ENCODE results near the gene DNASE1L1. TPM values are rescaled to one million over a fixed set of nuclear protein-coding genes. Genes with fewer than 3 reads are reported as not detected.

The DNASE1L1 gene, protein sequence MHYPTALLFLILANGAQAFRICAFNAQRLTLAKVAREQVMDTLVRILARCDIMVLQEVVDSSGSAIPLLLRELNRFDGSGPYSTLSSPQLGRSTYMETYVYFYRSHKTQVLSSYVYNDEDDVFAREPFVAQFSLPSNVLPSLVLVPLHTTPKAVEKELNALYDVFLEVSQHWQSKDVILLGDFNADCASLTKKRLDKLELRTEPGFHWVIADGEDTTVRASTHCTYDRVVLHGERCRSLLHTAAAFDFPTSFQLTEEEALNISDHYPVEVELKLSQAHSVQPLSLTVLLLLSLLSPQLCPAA
- 14.2 and 27.2 TPM in 2 replicates for total RNA-seq (ENCODE audit: low replicate concordance)

DNA sequence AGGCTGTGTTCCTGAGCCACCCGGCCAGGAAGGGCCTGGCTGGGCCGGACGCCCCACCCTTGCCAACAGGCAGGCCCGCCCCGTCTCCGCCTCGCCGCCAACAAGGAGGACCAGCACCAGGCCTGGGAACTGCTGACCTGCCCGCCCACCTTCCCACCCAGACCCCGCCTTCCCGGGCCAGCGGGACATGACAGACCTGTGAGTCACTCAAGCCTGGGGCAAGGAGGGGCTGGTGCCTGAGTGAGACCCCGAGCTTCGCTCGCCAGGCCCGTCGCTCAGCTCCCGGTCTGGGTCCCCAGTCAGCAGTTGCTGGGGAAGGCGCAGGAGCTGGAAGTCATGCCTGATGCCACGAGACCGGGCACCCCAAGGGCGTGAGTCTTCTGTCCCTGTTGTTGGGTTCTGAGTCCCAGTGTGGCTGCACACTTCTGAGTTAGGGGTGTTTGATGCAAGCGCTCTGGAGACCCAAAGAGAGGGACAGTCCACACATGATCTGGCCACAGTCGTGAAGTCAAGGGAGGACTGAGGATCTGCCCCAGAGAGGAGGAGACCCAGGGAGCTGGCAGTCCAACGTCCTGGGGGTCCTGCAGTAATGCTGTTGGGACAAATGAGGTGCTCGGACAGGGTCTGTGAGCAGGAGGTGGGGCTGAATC, at the start of gene DNASE1L1:
TSS of gene DNASE1L1 (minus strand) at position 33 of the 650 bp plus-strand sequence. CDS start 3,686 bp downstream, outside the sequence.
- H3K4me1 ChIP-seq: no peaks in the 10 kb centered on the region
- no peak within 1 kb of the TSS for H3K9ac ChIP-seq
- H4K20me1 ChIP-seq (ENCODE audit: low read depth): no peaks in the 10 kb centered on the region
- Mint-ChIP-seq H3K27ac (no peak within 1 kb of the TSS), H3K4me3 (peak within 1 kb of the TSS; percentile 72), H3K36me3 (peaks cover 3% of the 10 kb centered on the region), H3K27me3 (ENCODE audit: insufficient read depth, low read depth) (no peaks in the 10 kb centered on the region), H3K9me3 (peaks cover 19% of the 10 kb centered on the region), H3K4me1 (peaks cover 13% of the 10 kb centered on the region)
- H3K27ac ChIP-seq: no peak within 1 kb of the TSS
- no peak for TF ChIP-seq EZH2 (IDR thresholded peaks at IDR 0.05)
- TF ChIP-seq EZH2phosphoT487 (IDR thresholded peaks at IDR 0.05): no peak
- TF ChIP-seq, protein P1, sequence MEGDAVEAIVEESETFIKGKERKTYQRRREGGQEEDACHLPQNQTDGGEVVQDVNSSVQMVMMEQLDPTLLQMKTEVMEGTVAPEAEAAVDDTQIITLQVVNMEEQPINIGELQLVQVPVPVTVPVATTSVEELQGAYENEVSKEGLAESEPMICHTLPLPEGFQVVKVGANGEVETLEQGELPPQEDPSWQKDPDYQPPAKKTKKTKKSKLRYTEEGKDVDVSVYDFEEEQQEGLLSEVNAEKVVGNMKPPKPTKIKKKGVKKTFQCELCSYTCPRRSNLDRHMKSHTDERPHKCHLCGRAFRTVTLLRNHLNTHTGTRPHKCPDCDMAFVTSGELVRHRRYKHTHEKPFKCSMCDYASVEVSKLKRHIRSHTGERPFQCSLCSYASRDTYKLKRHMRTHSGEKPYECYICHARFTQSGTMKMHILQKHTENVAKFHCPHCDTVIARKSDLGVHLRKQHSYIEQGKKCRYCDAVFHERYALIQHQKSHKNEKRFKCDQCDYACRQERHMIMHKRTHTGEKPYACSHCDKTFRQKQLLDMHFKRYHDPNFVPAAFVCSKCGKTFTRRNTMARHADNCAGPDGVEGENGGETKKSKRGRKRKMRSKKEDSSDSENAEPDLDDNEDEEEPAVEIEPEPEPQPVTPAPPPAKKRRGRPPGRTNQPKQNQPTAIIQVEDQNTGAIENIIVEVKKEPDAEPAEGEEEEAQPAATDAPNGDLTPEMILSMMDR (IDR thresholded peaks at IDR 0.05): no peak
- no peaks in the 10 kb centered on the region for H3K9me3 ChIP-seq (ENCODE audit: low read depth)
- H3K4me3 ChIP-seq: peak within 1 kb of the TSS; percentile 20
- DNase-seq (ENCODE audit: low spot score): peak; percentile 82
- peaks cover 18% of the 10 kb centered on the region for H3F3A ChIP-seq (ENCODE audit: low read depth)
- no peaks in the 10 kb centered on the region for H3K36me3 ChIP-seq
- H3K79me2 ChIP-seq (ENCODE audit: low read depth): peaks cover 8% of the 10 kb centered on the region
- H3K4me2 ChIP-seq: peak within 1 kb of the TSS; percentile 66
- no peak within 1 kb of the TSS for H2AFZ ChIP-seq (replicated peaks)
- no peaks in the 10 kb centered on the region for H3K27me3 ChIP-seq

DNA sequence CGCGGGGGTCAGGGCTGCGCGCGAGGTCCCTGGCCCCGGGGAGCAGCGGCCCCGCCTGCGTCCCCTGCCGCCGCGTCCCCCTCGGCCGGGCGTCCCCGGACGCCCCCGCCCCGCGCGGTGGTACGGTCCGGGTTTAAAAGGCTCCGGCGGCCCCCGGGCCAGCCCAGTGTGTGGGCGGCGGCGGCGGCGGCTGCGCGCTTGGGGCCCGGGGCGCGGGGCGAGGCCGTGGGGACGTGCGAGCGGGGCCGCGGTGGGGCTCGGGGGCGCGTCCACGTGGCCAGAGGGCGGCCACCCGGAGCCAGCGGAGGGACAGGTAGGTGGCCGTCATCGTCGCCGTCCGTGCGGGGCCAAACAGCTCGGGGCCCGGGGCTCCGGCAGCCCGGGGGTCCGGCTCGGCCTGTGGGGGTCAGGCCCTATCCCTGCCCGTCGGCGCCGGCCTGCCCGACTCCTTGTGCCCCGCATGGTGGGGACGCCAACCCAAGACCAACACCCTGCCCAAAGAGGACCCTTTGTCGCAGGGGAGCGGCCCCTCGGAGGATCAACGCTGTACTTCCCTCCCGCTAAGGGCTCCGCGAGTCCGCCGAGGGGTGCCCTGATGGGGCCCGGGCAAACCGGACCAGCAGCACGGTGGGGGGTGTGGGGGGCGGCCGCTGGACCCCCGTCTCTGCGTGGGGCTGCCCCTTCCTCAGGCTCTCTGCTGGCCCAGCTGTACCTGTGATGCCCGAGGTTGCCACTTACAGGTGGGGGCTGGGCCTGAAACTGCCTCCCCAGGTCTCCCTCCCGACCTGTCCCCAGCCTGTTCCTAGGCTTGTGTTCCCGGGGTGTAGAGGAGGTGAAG, 49.3 kb upstream of the DNASE1L1 start, which contains the start of gene PLXNA3:
TSS of gene PLXNA3 (plus strand) at position 166 of the 838 bp plus-strand sequence. CDS start 1,903 bp downstream, outside the sequence.
- H3K27me3 ChIP-seq: no peaks in the 10 kb centered on the region
- no peaks in the 10 kb centered on the region for H3K9me3 ChIP-seq (ENCODE audit: low read depth)
- H3K27me3 Mint-ChIP-seq (ENCODE audit: insufficient read depth, low read depth): peaks cover 21% of the 10 kb centered on the region
- TF ChIP-seq EZH2phosphoT487 (IDR thresholded peaks at IDR 0.05): no peak
- TF ChIP-seq, protein P1 (IDR thresholded peaks at IDR 0.05): no peak
- TF ChIP-seq EZH2 (IDR thresholded peaks at IDR 0.05): no peak
- peak within 1 kb of the TSS; percentile 65 for H3K27ac Mint-ChIP-seq
- peak within 1 kb of the TSS; percentile 72 for H3K4me2 ChIP-seq
- peaks cover 3% of the 10 kb centered on the region for H3K4me1 Mint-ChIP-seq
- no peaks in the 10 kb centered on the region for H3K36me3 ChIP-seq
- peak; percentile 74 for DNase-seq (ENCODE audit: low spot score)
- peaks cover 6% of the 10 kb centered on the region for H3K4me1 ChIP-seq
- peaks cover 9% of the 10 kb centered on the region for H3K36me3 Mint-ChIP-seq
- peaks cover 6% of the 10 kb centered on the region for H3F3A ChIP-seq (ENCODE audit: low read depth)
- H3K27ac ChIP-seq: no peak within 1 kb of the TSS
- H3K79me2 ChIP-seq (ENCODE audit: low read depth): peaks cover 7% of the 10 kb centered on the region
- H3K9me3 Mint-ChIP-seq: peaks cover 22% of the 10 kb centered on the region
- peak within 1 kb of the TSS; percentile 68 for H3K4me3 ChIP-seq
- H3K9ac ChIP-seq: no peak within 1 kb of the TSS
- H4K20me1 ChIP-seq (ENCODE audit: low read depth): peaks cover 10% of the 10 kb centered on the region
- H3K4me3 Mint-ChIP-seq: peak within 1 kb of the TSS; percentile 95
- H2AFZ ChIP-seq (replicated peaks): no peak within 1 kb of the TSS

DNA sequence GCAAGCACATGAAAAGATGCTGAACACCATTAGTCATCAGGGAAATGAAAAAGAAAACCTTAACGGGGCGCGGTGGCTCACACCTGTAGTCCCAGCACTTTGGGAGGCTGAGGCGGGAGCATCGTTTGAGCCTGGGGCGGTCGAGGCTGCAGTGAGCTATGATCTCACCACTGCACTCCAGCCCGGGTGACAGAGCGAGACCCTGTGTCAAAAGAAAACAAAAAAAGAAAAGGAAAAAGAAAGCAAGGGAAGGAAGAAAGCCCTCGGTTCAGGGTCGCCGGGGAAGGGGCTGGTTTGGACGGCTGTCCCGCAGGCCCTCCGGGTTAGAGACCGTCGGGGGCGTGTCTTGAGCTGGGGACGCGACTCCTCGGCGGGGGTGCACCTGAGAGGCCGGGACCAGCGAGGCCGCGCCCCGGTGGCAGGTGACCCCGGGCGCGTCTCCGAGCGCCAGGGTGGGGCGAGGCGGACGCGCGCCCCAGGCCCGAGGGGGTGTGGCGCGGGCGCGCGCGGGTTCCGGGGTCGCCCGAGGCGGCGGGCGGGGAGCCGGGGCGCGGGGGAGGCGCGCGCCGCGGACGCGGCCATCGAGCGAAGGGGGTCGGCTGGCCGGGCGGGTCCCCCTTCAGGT, 48.5 kb upstream of the DNASE1L1 start:
- no peak for TF ChIP-seq EZH2phosphoT487 (IDR thresholded peaks at IDR 0.05)
- TF ChIP-seq, protein P1 (IDR thresholded peaks at IDR 0.05): no peak
- no peak for TF ChIP-seq EZH2 (IDR thresholded peaks at IDR 0.05)

More for the DNA sequence above, 48.5 kb upstream of the DNASE1L1 start:
- H3K27me3 Mint-ChIP-seq (ENCODE audit: insufficient read depth, low read depth): peaks cover 21% of the 10 kb centered on the region
- Histone ChIP-seq H4K20me1 (ENCODE audit: low read depth) (peaks cover 10% of the 10 kb centered on the region), H3K27me3 (no peaks in the 10 kb centered on the region), H3F3A (ENCODE audit: low read depth) (peaks cover 6% of the 10 kb centered on the region), H2AFZ (replicated peaks) (no peak overlapping the region), H3K4me2 (peak overlapping the region; percentile 55), H3K27ac (no peak overlapping the region), H3K36me3 (no peaks in the 10 kb centered on the region), H3K9ac (no peak overlapping the region), H3K79me2 (ENCODE audit: low read depth) (peaks cover 7% of the 10 kb centered on the region), H3K4me3 (peak overlapping the region; percentile 68), H3K4me1 (peaks cover 6% of the 10 kb centered on the region), H3K9me3 (ENCODE audit: low read depth) (no peaks in the 10 kb centered on the region)
- H3K9me3 Mint-ChIP-seq: peaks cover 22% of the 10 kb centered on the region
- H3K27ac Mint-ChIP-seq: peak overlapping the region; percentile 65
- peaks cover 7% of the 10 kb centered on the region for H3K36me3 Mint-ChIP-seq
- H3K4me1 Mint-ChIP-seq: peaks cover 3% of the 10 kb centered on the region
- peak overlapping the region; percentile 95 for H3K4me3 Mint-ChIP-seq
- DNase-seq (ENCODE audit: low spot score): peak; percentile 71
